RWPE2 (cell line): ENCODE measurements around the gene SIGLECL1.

Source experiments
- ATAC-seq: fragments of 200-7000 bp; cut with Tn5 transposase; 3 replicates; pipeline ENCODE4 v1.9.1; 2021; ENCODE audit warnings: low read depth
- DNase-seq: peaks from one replicate; pipeline ENCODE4 v3.0.0-alpha.2; 2020; ENCODE audit warnings: low spot score
- H3K27ac ChIP-seq: fragments of 450-650 bp; 2 replicates; pipeline ENCODE4 v1.5.1; 2017; ENCODE audit warnings: mild to moderate bottlenecking; ENCODE audit not compliant: poor library complexity, severe bottlenecking
- H3K27me3 ChIP-seq: fragments of 250-450 bp; sonication (Bioruptor Pico); 2 replicates; pipeline ENCODE4 v1.5.1; 2021; ENCODE audit warnings: mild to moderate bottlenecking, moderate library complexity; ENCODE audit not compliant: insufficient read depth, poor library complexity, severe bottlenecking
- H3K36me3 ChIP-seq: fragments of 250-450 bp; sonication (Bioruptor Pico); 2 replicates; pipeline ENCODE4 v1.5.1; 2020; ENCODE audit warnings: low read depth, mild to moderate bottlenecking, moderate library complexity
- H3K4me1 ChIP-seq: fragments of 250-450 bp; sonication (Bioruptor Pico); 2 replicates; pipeline ENCODE4 v1.5.1; 2021; ENCODE audit warnings: mild to moderate bottlenecking, moderate library complexity; ENCODE audit not compliant: insufficient read depth, poor library complexity, severe bottlenecking
- H3K4me3 ChIP-seq: fragments of 250-450 bp; sonication (Bioruptor Pico); 2 replicates; pipeline ENCODE4 v1.5.1; 2021; ENCODE audit warnings: mild to moderate bottlenecking, moderate library complexity; ENCODE audit not compliant: severe bottlenecking
- H3K9me3 ChIP-seq: fragments of 250-450 bp; sonication (Bioruptor Pico); 2 replicates; pipeline ENCODE4 v1.5.1; 2021; ENCODE audit warnings: mild to moderate bottlenecking, moderate library complexity; ENCODE audit not compliant: severe bottlenecking
- CTCF ChIP-seq: fragments of 450-650 bp; IDR thresholded peaks from one replicate; pipeline ENCODE4 v1.5.1; 2017; ENCODE audit warnings: mild to moderate bottlenecking, moderate library complexity; ENCODE audit not compliant: poor library complexity, severe bottlenecking

The SIGLECL1 gene

GRCh38 chr19:51289635-51290034, 38.8 kb downstream of the SIGLECL1 start:
- H3K4me1 ChIP-seq: no peaks in the 10 kb centered on the region
- ATAC-seq (no peak), DNase-seq (no peak)
- H3K4me3 ChIP-seq: no peak overlapping the region
- no peak for TF ChIP-seq CTCF
- H3K27ac ChIP-seq: no peak overlapping the region
- H3K9me3 ChIP-seq: no peaks in the 10 kb centered on the region
- H3K27me3 ChIP-seq: peaks cover 4% of the 10 kb centered on the region
- no peaks in the 10 kb centered on the region for H3K36me3 ChIP-seq

- no peak for DNase-seq
- Histone ChIP-seq H3K27me3 (peaks cover 6% of the 10 kb centered on the region), H3K9me3 (no peaks in the 10 kb centered on the region), H3K27ac (no peak overlapping the region), H3K36me3 (no peaks in the 10 kb centered on the region), H3K4me1 (no peaks in the 10 kb centered on the region), H3K4me3 (no peak overlapping the region)
- no peak for ATAC-seq
- no peak for TF ChIP-seq CTCF
Measured at GRCh38 chr19:51292971-51293370, 42.1 kb downstream of the SIGLECL1 start.

GRCh38 chr19:51293571-51294210, 42.8 kb downstream of the SIGLECL1 start:
- ATAC-seq (no peak), DNase-seq (no peak)
- Histone ChIP-seq H3K4me1 (no peaks in the 10 kb centered on the region), H3K9me3 (no peaks in the 10 kb centered on the region), H3K27ac (no peak overlapping the region), H3K4me3 (no peak overlapping the region), H3K27me3 (peaks cover 8% of the 10 kb centered on the region), H3K36me3 (no peaks in the 10 kb centered on the region)
- TF ChIP-seq CTCF: no peak

GRCh38 chr19:51294211-51294976, 43.5 kb downstream of the SIGLECL1 start:
- peaks cover 13% of the 10 kb centered on the region for H3K27me3 ChIP-seq
- DNase-seq (no peak), ATAC-seq (no peak)
- H3K4me1 ChIP-seq: no peaks in the 10 kb centered on the region
- H3K4me3 ChIP-seq: no peak overlapping the region
- H3K36me3 ChIP-seq: no peaks in the 10 kb centered on the region
- H3K9me3 ChIP-seq: no peaks in the 10 kb centered on the region
- H3K27ac ChIP-seq: no peak overlapping the region
- no peak for TF ChIP-seq CTCF

- DNase-seq: no peak
- Histone ChIP-seq H3K27me3 (peaks cover 13% of the 10 kb centered on the region), H3K36me3 (no peaks in the 10 kb centered on the region), H3K4me1 (no peaks in the 10 kb centered on the region), H3K9me3 (no peaks in the 10 kb centered on the region), H3K4me3 (no peak overlapping the region), H3K27ac (no peak overlapping the region)
- no peak for ATAC-seq
- no peak for TF ChIP-seq CTCF
Measured at GRCh38 chr19:51294977-51295375, 44.1 kb downstream of the SIGLECL1 start.
